Measurements from ENCODE around the gene MARCHF3. TPM values are rescaled to one million over a fixed set of nuclear protein-coding genes. Genes with fewer than 3 reads are reported as not detected.

The MARCHF3 gene
- total and polyA plus RNA-seq, 2 donors (not counting 3 experiments of a cell fraction or from before 2014, with no cell fraction given), result 31.9 to 35.0 TPM

GRCh38 chr5:126848253-126848652, 182.1 kb downstream of the MARCHF3 start:
- H3K9ac ChIP-seq (replicated peaks; ENCODE audit: extremely low read depth, insufficient read depth, low read length), result no peak overlapping the region
- FAIRE-seq (no peak), DNase-seq (ENCODE audit: low read depth, low spot score) (no peak)
- H4K20me1 ChIP-seq (replicated peaks; ENCODE audit: control insufficient read depth, extremely low read depth, insufficient read depth, low read length), result no peaks in the 10 kb centered on the region
- no peak overlapping the region for H3K4me2 ChIP-seq (ENCODE audit: insufficient read depth, low read length)
- intact Hi-C loops (cut with micrococcal nuclease), result no loop called here
- no peaks in the 10 kb centered on the region for H3K36me3 ChIP-seq (ENCODE audit: control insufficient read depth in 2 of 2, extremely low read depth in 1 of 2, insufficient read depth in 2 of 2, low read length in 2 of 2)
- BruUV-seq (replicated peaks), result no TSS peak
- no peak overlapping the region for H2AFZ ChIP-seq (ENCODE audit: low read depth, low read length)
- TF ChIP-seq, protein P1, sequence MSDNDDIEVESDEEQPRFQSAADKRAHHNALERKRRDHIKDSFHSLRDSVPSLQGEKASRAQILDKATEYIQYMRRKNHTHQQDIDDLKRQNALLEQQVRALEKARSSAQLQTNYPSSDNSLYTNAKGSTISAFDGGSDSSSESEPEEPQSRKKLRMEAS (IDR thresholded peaks at IDR 0.05; ENCODE audit: insufficient read depth, insufficient read length), result no peak
- no peak for TF ChIP-seq GATA2 (IDR thresholded peaks at IDR 0.05; ENCODE audit: insufficient read depth, insufficient read length, low read depth, low read length)
- no peak for TF ChIP-seq MYC (IDR thresholded peaks at IDR 0.05; ENCODE audit: low read depth, low read length)
- TF ChIP-seq FOS (IDR thresholded peaks at IDR 0.05; ENCODE audit: borderline replicate concordance, insufficient read depth, low read length), result no peak
- TF ChIP-seq POLR2AphosphoS5 (IDR thresholded peaks at IDR 0.05; ENCODE audit: insufficient read depth, low read depth, low read length), result no peak
- no peak for TF ChIP-seq EZH2 (IDR thresholded peaks at IDR 0.05; ENCODE audit: borderline replicate concordance, low read depth, low read length, severe bottlenecking)
- TF ChIP-seq CTCF (IDR thresholded peaks at IDR 0.05; ENCODE audit: extremely low read depth in 1 of 2, insufficient read depth in 1 of 2, low read depth in 1 of 2, low read length in 2 of 2), result no peak
- no peak for TF ChIP-seq JUN (IDR thresholded peaks at IDR 0.05; ENCODE audit: borderline replicate concordance, insufficient read depth, insufficient read length, low read depth)
- TF ChIP-seq POLR2A (IDR thresholded peaks at IDR 0.05; ENCODE audit: low read depth, low read length), result no peak
- ChIA-PET CTCF (interaction anchor here (3.0 kb wide), 1 partner anchor 11 kb away, joined by 14 read pairs; no protein-coding TSS in a partner anchor), POLR2A (no interaction called here)
- dilution Hi-C loops (cut with MboI; ENCODE audit: extremely low pct_ligation_motif_present, low sequenced_read_pairs), result no loop called here
- H3K4me1 ChIP-seq (ENCODE audit: control insufficient read depth, extremely low read depth, insufficient read depth, low read length), result peaks cover 36% of the 10 kb centered on the region
- no peaks in the 10 kb centered on the region for H3K27me3 ChIP-seq (ENCODE audit: control insufficient read depth in 2 of 2, insufficient read depth in 2 of 2, low read length in 2 of 2)
- no peaks in the 10 kb centered on the region for H3K9me3 ChIP-seq (replicated peaks; ENCODE audit: control insufficient read depth, insufficient read depth, low read length)
- no peak overlapping the region for H3K4me3 ChIP-seq (replicated peaks in 1 of 3; ENCODE audit: insufficient read depth in 1 of 3, low read depth in 1 of 3, low read length in 3 of 3)
- H3K9me1 ChIP-seq (replicated peaks; ENCODE audit: control insufficient read depth, extremely low read depth, insufficient read depth, low read length), result no peaks in the 10 kb centered on the region
- H3K79me2 ChIP-seq (ENCODE audit: control insufficient read depth, insufficient read depth, low read length), result no peaks in the 10 kb centered on the region
- no peak overlapping the region for H3K27ac ChIP-seq (ENCODE audit: insufficient read depth, low read depth, low read length)

All from endothelial cell of umbilical vein (primary cell).